Measurements from ENCODE around the gene DHRSX. TPM values are rescaled to one million over a fixed set of nuclear protein-coding genes. Genes with fewer than 3 reads are reported as not detected.

DHRSX gene
- total and polyA plus RNA-seq, 9 of the 15 experiments (the other 6 are each of a cell fraction or from before 2014, with no cell fraction given) = 0.59 to 11.0 (median 6.2) TPM

DNA sequence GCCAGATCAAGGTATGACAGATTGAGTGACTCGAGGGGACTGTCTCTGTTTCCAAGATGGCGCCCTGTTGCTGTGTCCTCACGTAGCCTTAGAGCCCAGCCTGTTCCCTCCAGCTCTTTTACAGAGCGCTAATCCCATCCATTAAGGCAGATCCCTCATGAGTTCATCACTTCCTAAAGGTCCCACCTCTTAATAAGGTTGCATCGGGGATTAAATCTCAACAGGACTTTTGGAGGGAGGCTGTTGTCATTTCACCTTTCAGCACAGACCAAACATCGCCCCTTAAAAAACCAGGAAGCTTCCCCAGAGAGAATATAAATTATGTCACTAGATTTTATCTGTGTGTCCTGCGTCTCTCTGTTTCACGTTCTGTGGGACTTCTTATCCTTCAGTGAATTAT lies 32.6 kb upstream of the DHRSX start (continued):
- TF ChIP-seq ZC3H8 (IDR thresholded peaks at IDR 0.05) = no peak
- no peak for TF ChIP-seq MAFF (IDR thresholded peaks at IDR 0.05; ENCODE audit: low read length)
- TF ChIP-seq, protein P1, sequence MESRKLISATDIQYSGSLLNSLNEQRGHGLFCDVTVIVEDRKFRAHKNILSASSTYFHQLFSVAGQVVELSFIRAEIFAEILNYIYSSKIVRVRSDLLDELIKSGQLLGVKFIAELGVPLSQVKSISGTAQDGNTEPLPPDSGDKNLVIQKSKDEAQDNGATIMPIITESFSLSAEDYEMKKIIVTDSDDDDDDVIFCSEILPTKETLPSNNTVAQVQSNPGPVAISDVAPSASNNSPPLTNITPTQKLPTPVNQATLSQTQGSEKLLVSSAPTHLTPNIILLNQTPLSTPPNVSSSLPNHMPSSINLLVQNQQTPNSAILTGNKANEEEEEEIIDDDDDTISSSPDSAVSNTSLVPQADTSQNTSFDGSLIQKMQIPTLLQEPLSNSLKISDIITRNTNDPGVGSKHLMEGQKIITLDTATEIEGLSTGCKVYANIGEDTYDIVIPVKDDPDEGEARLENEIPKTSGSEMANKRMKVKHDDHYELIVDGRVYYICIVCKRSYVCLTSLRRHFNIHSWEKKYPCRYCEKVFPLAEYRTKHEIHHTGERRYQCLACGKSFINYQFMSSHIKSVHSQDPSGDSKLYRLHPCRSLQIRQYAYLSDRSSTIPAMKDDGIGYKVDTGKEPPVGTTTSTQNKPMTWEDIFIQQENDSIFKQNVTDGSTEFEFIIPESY (CRISPR knock-in tag; IDR thresholded peaks at IDR 0.05) = no peak
- TF ChIP-seq, protein P2, sequence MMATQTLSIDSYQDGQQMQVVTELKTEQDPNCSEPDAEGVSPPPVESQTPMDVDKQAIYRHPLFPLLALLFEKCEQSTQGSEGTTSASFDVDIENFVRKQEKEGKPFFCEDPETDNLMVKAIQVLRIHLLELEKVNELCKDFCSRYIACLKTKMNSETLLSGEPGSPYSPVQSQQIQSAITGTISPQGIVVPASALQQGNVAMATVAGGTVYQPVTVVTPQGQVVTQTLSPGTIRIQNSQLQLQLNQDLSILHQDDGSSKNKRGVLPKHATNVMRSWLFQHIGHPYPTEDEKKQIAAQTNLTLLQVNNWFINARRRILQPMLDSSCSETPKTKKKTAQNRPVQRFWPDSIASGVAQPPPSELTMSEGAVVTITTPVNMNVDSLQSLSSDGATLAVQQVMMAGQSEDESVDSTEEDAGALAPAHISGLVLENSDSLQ (IDR thresholded peaks at IDR 0.05) = peak; percentile 75
- TF ChIP-seq ATF1 (CRISPR knock-in tag; IDR thresholded peaks at IDR 0.05) = no peak
- TF ChIP-seq ATF1 (tag; IDR thresholded peaks at IDR 0.05) = no peak
- no peak for TF ChIP-seq MCM7 (IDR thresholded peaks at IDR 0.05)
- TF ChIP-seq, protein P3, sequence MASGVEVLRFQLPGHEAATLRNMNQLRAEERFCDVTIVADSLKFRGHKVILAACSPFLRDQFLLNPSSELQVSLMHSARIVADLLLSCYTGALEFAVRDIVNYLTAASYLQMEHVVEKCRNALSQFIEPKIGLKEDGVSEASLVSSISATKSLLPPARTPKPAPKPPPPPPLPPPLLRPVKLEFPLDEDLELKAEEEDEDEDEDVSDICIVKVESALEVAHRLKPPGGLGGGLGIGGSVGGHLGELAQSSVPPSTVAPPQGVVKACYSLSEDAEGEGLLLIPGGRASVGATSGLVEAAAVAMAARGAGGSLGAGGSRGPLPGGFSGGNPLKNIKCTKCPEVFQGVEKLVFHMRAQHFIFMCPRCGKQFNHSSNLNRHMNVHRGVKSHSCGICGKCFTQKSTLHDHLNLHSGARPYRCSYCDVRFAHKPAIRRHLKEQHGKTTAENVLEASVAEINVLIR (CRISPR knock-in tag; IDR thresholded peaks at IDR 0.05) = no peak

DNA sequence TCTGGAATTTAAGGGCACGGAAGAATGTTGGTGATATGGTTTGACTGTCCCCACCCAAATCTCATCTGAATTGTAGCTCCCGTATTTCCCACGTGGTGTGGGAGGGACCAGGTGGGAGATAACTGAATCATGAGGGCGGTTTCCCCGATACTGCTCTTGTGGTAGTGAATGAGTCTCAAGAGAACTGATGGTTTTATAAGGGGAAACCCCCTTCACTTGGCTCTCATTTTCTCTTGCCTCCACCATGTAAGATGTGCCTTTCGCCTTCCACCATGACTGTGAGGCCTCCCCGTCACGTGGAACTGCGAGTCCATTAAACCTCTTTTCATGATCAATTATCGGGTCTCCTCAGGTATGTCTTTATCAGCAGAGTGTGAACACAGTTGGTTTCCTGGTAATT lies 25.6 kb upstream of the DHRSX start:
- H3K9me3 ChIP-seq (replicated peaks; ENCODE audit: control insufficient read depth, insufficient read depth, low read depth, low read length) = no peaks in the 10 kb centered on the region
- no peak for FAIRE-seq
- H3K9me1 ChIP-seq (ENCODE audit: control insufficient read depth, insufficient read depth, low read length) = no peaks in the 10 kb centered on the region
- no peaks in the 10 kb centered on the region; a peak in 1 of 5 replicates for H3K4me1 ChIP-seq (replicated peaks in 1 of 2; ENCODE audit: control insufficient read depth in 2 of 2, insufficient read depth in 2 of 2, low read length in 2 of 2)
- no peak overlapping the region for H3K4me2 ChIP-seq (ENCODE audit: insufficient read depth, low read length)
- intact Hi-C loops (cut with micrococcal nuclease) (no loop called here), in situ Hi-C loops (cut with MboI) (no loop called here)
- H4K20me1 ChIP-seq (replicated peaks; ENCODE audit: control insufficient read depth, insufficient read depth, low read length) = no peaks in the 10 kb centered on the region
- DNase-seq (ENCODE audit: extremely low read depth in 1 of 4, low spot score in 3 of 4) = no peak
- H3K4me3 ChIP-seq = no peak overlapping the region
- no TSS peak for BruUV-seq (replicated peaks)
- H2AFZ ChIP-seq (ENCODE audit: low read depth, low read length) = no peak overlapping the region
- H3K27me3 ChIP-seq (ENCODE audit: control insufficient read depth in 2 of 2, insufficient read depth in 2 of 2, low read length in 2 of 2) = peaks cover 12 to 19% of the 10 kb centered on the region in 2 experiments; a peak in 3 of 5 replicates
- H3K79me2 ChIP-seq (ENCODE audit: control insufficient read depth, insufficient read depth, low read length) = no peaks in the 10 kb centered on the region
- POLR2A ChIA-PET = no interaction called here
- H3K27ac ChIP-seq (ENCODE audit: extremely low read depth, low read depth, low read length) = no peak overlapping the region
- no peaks in the 10 kb centered on the region for H3K36me3 ChIP-seq (ENCODE audit: control insufficient read depth, insufficient read depth, low read length)
- WGBS (ENCODE audit: insufficient coverage, low coverage, missing lambda C conversion rate) = 0% methylated on average over 6 of the region's 10 CpGs
- CTCF ChIA-PET (ENCODE audit: low intra/inter-chr PET ratio) = no interaction called here
- H3K9ac ChIP-seq (ENCODE audit: insufficient read depth in 1 of 2, low read depth in 2 of 2, low read length in 2 of 2) = no peak overlapping the region
- ATAC-seq = no peak
- TF ChIP-seq POLR2B (IDR thresholded peaks at IDR 0.05; ENCODE audit: low read depth, partially characterized antibody) = no peak
- TF ChIP-seq, protein P4, sequence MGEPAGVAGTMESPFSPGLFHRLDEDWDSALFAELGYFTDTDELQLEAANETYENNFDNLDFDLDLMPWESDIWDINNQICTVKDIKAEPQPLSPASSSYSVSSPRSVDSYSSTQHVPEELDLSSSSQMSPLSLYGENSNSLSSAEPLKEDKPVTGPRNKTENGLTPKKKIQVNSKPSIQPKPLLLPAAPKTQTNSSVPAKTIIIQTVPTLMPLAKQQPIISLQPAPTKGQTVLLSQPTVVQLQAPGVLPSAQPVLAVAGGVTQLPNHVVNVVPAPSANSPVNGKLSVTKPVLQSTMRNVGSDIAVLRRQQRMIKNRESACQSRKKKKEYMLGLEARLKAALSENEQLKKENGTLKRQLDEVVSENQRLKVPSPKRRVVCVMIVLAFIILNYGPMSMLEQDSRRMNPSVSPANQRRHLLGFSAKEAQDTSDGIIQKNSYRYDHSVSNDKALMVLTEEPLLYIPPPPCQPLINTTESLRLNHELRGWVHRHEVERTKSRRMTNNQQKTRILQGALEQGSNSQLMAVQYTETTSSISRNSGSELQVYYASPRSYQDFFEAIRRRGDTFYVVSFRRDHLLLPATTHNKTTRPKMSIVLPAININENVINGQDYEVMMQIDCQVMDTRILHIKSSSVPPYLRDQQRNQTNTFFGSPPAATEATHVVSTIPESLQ (CRISPR knock-in tag; IDR thresholded peaks at IDR 0.05) = no peak
- TF ChIP-seq ZNF217 (CRISPR knock-in tag; IDR thresholded peaks at IDR 0.05) = no peak
- TF ChIP-seq BDP1 (IDR thresholded peaks at IDR 0.05; ENCODE audit: insufficient read depth, insufficient read length) = no peak
- no peak for TF ChIP-seq SRF (CRISPR knock-in tag; IDR thresholded peaks at IDR 0.05)
- TF ChIP-seq, protein P5, sequence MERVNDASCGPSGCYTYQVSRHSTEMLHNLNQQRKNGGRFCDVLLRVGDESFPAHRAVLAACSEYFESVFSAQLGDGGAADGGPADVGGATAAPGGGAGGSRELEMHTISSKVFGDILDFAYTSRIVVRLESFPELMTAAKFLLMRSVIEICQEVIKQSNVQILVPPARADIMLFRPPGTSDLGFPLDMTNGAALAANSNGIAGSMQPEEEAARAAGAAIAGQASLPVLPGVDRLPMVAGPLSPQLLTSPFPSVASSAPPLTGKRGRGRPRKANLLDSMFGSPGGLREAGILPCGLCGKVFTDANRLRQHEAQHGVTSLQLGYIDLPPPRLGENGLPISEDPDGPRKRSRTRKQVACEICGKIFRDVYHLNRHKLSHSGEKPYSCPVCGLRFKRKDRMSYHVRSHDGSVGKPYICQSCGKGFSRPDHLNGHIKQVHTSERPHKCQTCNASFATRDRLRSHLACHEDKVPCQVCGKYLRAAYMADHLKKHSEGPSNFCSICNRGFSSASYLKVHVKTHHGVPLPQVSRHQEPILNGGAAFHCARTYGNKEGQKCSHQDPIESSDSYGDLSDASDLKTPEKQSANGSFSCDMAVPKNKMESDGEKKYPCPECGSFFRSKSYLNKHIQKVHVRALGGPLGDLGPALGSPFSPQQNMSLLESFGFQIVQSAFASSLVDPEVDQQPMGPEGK (CRISPR knock-in tag; IDR thresholded peaks at IDR 0.05; ENCODE audit: borderline replicate concordance) = no peak
- no peak for TF ChIP-seq SRSF3 (IDR thresholded peaks at IDR 0.05; ENCODE audit: insufficient read depth, low read length)
